Smooth muscle cell (in vitro differentiated cells): ENCODE results near the gene KIAA1671. TPM values are rescaled to one million over a fixed set of nuclear protein-coding genes. Genes with fewer than 3 reads are reported as not detected.

Experiments used
- DNase-seq: peaks from one replicate; lab custom pipeline; 2025; ENCODE audit not compliant: unreplicated experiment; lab: John Stamatoyannopoulos, UW
- H2AFZ ChIP-seq: fragments of 200-600 bp; sonication (generic); 2 replicates; pipeline ENCODE4 v1.6.0; 2016; ENCODE audit warnings: antibody characterized with exemption, low read depth, mild to moderate bottlenecking
- H3F3A ChIP-seq: fragments of 200-600 bp; sonication (generic); 2 replicates; pipeline ENCODE4 v1.6.0; 2017; ENCODE audit warnings: antibody characterized with exemption, low read depth
- H3K27ac ChIP-seq: fragments of 200-600 bp; sonication (generic); 2 replicates; pipeline ENCODE4 v1.5.1; 2016; ENCODE audit warnings: low read depth, mild to moderate bottlenecking
- H3K27me3 ChIP-seq: fragments of 200-600 bp; sonication (generic); 2 replicates; pipeline ENCODE4 v1.6.1; 2016; ENCODE audit warnings: low read depth, mild to moderate bottlenecking
- H3K36me3 ChIP-seq: fragments of 200-600 bp; sonication (generic); 2 replicates; pipeline ENCODE4 v1.5.1; 2016; ENCODE audit warnings: low read depth
- H3K4me1 ChIP-seq: fragments of 200-600 bp; sonication (generic); 2 replicates; pipeline ENCODE4 v1.5.1; 2016; ENCODE audit warnings: low read depth
- H3K4me2 ChIP-seq: fragments of 200-600 bp; sonication (generic); 2 replicates; pipeline ENCODE4 v1.6.0; 2016; ENCODE audit warnings: mild to moderate bottlenecking
- H3K4me3 ChIP-seq: fragments of 200-600 bp; sonication (generic); 2 replicates; pipeline ENCODE4 v1.5.1; 2016; ENCODE audit warnings: mild to moderate bottlenecking
- H3K79me2 ChIP-seq: fragments of 200-600 bp; sonication (generic); 2 replicates; pipeline ENCODE4 v1.6.0; 2016; ENCODE audit warnings: low read depth, mild to moderate bottlenecking
- H3K9ac ChIP-seq: fragments of 200-600 bp; sonication (generic); 2 replicates; pipeline ENCODE4 v1.6.0; 2016; ENCODE audit warnings: low read depth
- H3K9me3 ChIP-seq: fragments of 200-600 bp; sonication (generic); replicated peaks from 2 replicates; pipeline ENCODE4 v1.5.1; 2016; ENCODE audit warnings: low read depth
- H4K20me1 ChIP-seq: fragments of 200-600 bp; sonication (generic); 2 replicates; pipeline ENCODE4 v1.6.0; 2016; ENCODE audit warnings: low read depth
- CTCF ChIP-seq: fragments of 200-600 bp; sonication (generic); IDR thresholded peaks from 2 replicates; pipeline ENCODE4 v1.5.1; 2017; ENCODE audit warnings: borderline replicate concordance, mild to moderate bottlenecking, antibody characterized with exemption; ENCODE audit not compliant: insufficient read depth, poor library complexity, severe bottlenecking
- whole genome bisulfite sequencing: methylation state at CpG from one replicate; pipeline ENCODE4 v1.1.7; 2016; ENCODE audit warnings: low lambda C conversion rate; 5-methylcytosine and 5-hydroxymethylcytosine counted together
- polyA plus RNA-seq: library from polyadenylated mRNA; unstranded; fragments of >200 nt; fragmentation: Nextera tagmentation; extraction: Ambion mirVana; gene quantifications from 2 replicates; pipeline ENCODE4 v1.2.1, GENCODE V29; 2016
- total RNA-seq: library from RNA; depleted of rRNA; stranded (reverse); fragments of >200 nt; gene quantifications from 2 replicates; pipeline ENCODE4 v1.2.3, GENCODE V29; 2014

KIAA1671 gene
- total and polyA plus RNA-seq, 2 experiments from 2014 or later, result 1.7 to 7.6 TPM

- no peak for TF ChIP-seq CTCF
- no peak overlapping the region for H3K27ac ChIP-seq
Measured at GRCh38 chr22:24925586-24926427, 26.7 kb upstream of the KIAA1671 start.

GRCh38 chr22:24926428-24926725 is 26.1 kb upstream of the KIAA1671 start:
- no peaks in the 10 kb centered on the region for H3K79me2 ChIP-seq
- no peaks in the 10 kb centered on the region for H3K9me3 ChIP-seq
- TF ChIP-seq CTCF, result no peak
- H3K4me1 ChIP-seq, result no peaks in the 10 kb centered on the region
- 94% methylated on average over 3 of the region's 3 CpGs for WGBS
- no peak overlapping the region for H3K4me2 ChIP-seq
- H3K36me3 ChIP-seq, result no peaks in the 10 kb centered on the region
- no peak overlapping the region for H2AFZ ChIP-seq
- no peak overlapping the region for H3K4me3 ChIP-seq
- DNase-seq, result no peak
- H3K9ac ChIP-seq, result no peak overlapping the region
- no peak overlapping the region for H3K27ac ChIP-seq
- no peaks in the 10 kb centered on the region for H4K20me1 ChIP-seq
- no peaks in the 10 kb centered on the region for H3F3A ChIP-seq
- H3K27me3 ChIP-seq, result no peaks in the 10 kb centered on the region

More at GRCh38 chr22:24925586-24926427, 26.7 kb upstream of the KIAA1671 start:
- Histone ChIP-seq H3K79me2 (no peaks in the 10 kb centered on the region), H3F3A (no peaks in the 10 kb centered on the region), H3K9ac (no peak overlapping the region), H3K27me3 (no peaks in the 10 kb centered on the region), H3K4me3 (no peak overlapping the region), H4K20me1 (no peaks in the 10 kb centered on the region), H2AFZ (no peak overlapping the region), H3K4me1 (no peaks in the 10 kb centered on the region), H3K9me3 (no peaks in the 10 kb centered on the region), H3K36me3 (no peaks in the 10 kb centered on the region), H3K4me2 (no peak overlapping the region)
- WGBS, result 53% methylated on average over 17 of the region's 17 CpGs
- DNase-seq, result no peak

GRCh38 chr22:24926849-24927579 is 25.5 kb upstream of the KIAA1671 start:
- Histone ChIP-seq H3K4me2 (no peak overlapping the region), H3K27me3 (no peaks in the 10 kb centered on the region), H2AFZ (no peak overlapping the region), H3K9me3 (no peaks in the 10 kb centered on the region), H4K20me1 (no peaks in the 10 kb centered on the region), H3K4me3 (no peak overlapping the region), H3K4me1 (no peaks in the 10 kb centered on the region), H3K79me2 (no peaks in the 10 kb centered on the region), H3K27ac (no peak overlapping the region), H3K36me3 (no peaks in the 10 kb centered on the region), H3F3A (no peaks in the 10 kb centered on the region), H3K9ac (no peak overlapping the region)
- WGBS, result 76% methylated on average over 1 of the region's 1 CpG
- DNase-seq, result no peak
- TF ChIP-seq CTCF, result no peak
